ELF-1 (cell line): ENCODE measurements around the gene CLPTM1L.
"Not testable (repeated sequence)": the region's sequence is repeated elsewhere in the genome, so short reads cannot be mapped to it uniquely, and the experiment has no call there.

Experiments used
- DNase-seq: peaks from one replicate; pipeline ENCODE4 v3.0.0-alpha.2; 2016; ENCODE audit warnings: low read depth, low spot score

CLPTM1L gene

DNA sequence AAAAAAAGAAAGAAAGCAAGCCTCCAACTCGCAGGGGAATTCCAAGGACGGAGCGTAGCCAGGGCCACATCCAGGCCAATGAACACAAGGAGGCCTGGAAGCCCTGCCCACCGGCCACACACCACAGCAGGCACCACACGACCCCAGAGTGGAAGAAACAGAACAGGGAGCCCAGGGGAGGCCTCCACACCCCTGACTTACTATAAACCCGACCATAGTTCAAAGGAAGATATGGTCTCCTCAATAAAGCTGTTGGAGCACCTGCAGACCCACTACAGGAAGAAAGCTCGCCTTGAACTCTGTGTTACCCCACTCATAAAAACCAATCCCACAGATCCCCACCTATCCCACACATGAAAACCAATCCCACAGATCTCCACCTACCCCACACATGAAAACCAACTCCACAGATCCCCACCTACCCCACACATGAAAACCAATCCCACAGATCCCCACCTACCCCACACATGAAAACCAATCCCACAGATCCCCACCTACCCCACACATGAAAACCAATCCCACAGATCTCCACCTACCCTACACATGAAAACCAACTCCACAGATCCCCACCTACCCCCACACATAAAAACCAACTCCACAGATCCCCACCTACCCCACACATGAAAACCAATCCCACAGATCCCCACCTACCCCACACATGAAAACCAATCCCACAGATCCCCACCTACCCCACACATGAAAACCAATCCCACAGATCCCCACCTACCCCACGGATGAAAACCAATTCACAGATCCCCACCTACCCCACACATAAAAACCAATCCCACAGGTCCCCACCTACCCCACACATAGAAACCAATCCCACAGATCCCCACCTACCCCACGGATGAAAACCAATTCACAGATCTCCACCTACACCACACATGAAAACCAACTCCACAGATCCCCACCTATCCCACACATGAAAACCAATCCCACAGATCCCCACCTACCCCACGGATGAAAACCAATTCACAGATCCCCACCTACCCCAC lies 69.2 kb downstream of the CLPTM1L start:
- not testable (repeated sequence) for DNase-seq

GRCh38 chr5:1274471-1274870 lies 70.4 kb downstream of the CLPTM1L start:
- no peak for DNase-seq

DNA sequence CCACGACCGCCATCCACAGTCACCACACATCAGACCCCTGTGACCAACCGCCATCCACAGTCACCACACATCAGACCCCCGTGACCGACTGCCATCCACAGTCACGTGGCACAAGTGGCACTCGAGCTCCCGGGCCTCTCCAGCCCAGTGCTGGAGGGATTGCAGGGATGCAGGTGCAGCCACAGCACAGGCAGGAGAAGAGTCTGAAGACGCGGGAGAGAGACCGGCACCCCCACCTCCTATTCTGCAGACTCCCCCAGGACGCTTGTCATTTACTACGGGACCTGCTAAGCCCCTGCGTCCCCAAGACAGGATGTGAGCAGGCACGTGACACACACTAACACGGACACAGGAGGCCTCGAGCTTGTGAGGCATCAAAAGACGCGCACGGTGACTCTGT lies 71.2 kb downstream of the CLPTM1L start:
- no peak for DNase-seq

- DNase-seq, result no peak
These were observed 72.7 kb downstream of the CLPTM1L start for GRCh38 chr5:1272201-1272600.

DNA sequence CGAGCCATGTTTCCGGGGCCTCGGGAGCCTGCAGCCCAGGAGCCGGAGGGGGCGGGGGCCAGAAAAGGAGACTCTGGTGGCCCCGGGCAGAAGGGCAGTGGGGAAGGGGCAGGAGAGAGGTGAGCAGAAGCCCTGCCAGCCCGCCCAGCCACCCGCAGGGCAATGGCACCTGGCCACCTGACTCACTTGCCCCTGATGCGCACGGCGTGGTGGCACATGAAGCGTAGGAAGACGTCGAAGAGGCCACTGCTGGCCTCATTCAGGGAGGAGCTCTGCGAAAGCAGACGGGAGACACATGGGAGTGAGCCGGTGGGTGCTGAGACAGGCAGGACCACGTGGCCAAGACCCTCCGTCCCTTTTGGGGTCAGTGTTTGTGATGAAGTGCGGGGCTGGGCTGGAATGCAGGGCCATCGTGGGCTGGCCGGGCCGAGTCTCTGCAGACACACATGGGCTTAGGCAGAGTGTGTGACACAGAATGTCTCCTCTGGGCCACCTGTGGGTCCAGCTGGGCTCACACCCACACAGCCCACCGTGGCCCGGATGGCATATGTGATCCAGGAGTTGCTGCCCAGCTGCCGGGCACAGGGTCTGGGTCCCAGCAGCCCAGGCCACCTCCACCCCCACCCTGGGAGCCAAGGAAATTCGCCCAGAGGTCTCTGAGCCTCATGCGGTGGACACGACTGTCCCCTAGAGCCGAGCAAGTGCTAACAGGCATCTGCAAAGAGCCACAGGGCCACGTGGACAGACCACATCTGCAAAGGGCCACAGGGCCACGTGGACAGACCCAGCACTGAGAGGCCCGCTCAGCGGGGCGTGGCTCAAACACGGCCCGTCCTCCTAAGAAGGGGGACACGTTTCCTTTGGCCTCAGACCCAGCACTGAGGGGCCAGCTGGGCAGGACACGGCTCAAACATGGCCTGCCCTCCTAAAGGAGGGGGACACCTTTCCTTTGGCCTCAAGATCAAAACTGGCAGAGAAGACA lies 73.7 kb downstream of the CLPTM1L start:
- DNase-seq, result no peak

- no peak for DNase-seq
These were observed 74.5 kb downstream of the CLPTM1L start for GRCh38 chr5:1270426-1270825.

- no peak for DNase-seq
These were observed 76.2 kb downstream of the CLPTM1L start for GRCh38 chr5:1268666-1269065.

- DNase-seq, result no peak
These were observed 76.8 kb downstream of the CLPTM1L start for GRCh38 chr5:1268056-1268455.
